Measurements from ENCODE around the gene RIMBP3C. TPM values are rescaled to one million over a fixed set of nuclear protein-coding genes. Genes with fewer than 3 reads are reported as not detected.
A peak's percentile ranks its signal among the peaks of the same experiment; 100 is the strongest.

RIMBP3C gene
- total and polyA plus RNA-seq, 2 of the 8 experiments (the other 6 are each of a cell fraction or from before 2014, with no cell fraction given), result 0.08 TPM; not detected in 1

GRCh38 chr22:21582801-21583740 is 31.8 kb upstream of the RIMBP3C start:
- Histone ChIP-seq H2BK12ac (ENCODE audit: low read depth, low read length) (no peak overlapping the region), H3K56ac (replicated peaks; ENCODE audit: insufficient read length, low read depth, low read length) (no peak overlapping the region), H3K27ac (ENCODE audit: low read depth, low read length) (no peak overlapping the region), H3K9ac (replicated peaks in 1 of 4; ENCODE audit: extremely low read depth in 1 of 4, low read depth in 3 of 4, low read length in 3 of 4) (no peak overlapping the region), H4K91ac (replicated peaks; ENCODE audit: insufficient read length, low read length) (no peak overlapping the region), H3K36me3 (ENCODE audit: control insufficient read depth in 2 of 4, insufficient read depth in 4 of 4, low read length in 3 of 4) (peaks cover 0 to 4% (median 0%) of the 10 kb centered on the region in 4 experiments; a peak in 2 of 8 replicates), H2AK5ac (ENCODE audit: low read depth, low read length) (no peak overlapping the region), H3K9me3 (ENCODE audit: insufficient read depth in 2 of 2, low read depth in 1 of 2, low read length in 1 of 2) (no peaks in the 10 kb centered on the region), H3K18ac (ENCODE audit: extremely low read depth, low read length) (no peak overlapping the region), H2BK120ac (replicated peaks; ENCODE audit: low read depth, low read length) (no peak overlapping the region), H3K4me3 (ENCODE audit: extremely low read depth in 1 of 4, insufficient read depth in 2 of 4, low read depth in 3 of 4, low read length in 4 of 4) (no peak overlapping the region), H2BK5ac (ENCODE audit: low read depth, low read length) (no peak overlapping the region; the same call in 1 of the 2 replicates), H3K23me2 (ENCODE audit: low read depth, low read length) (no peaks in the 10 kb centered on the region), H3K4ac (replicated peaks; ENCODE audit: insufficient read length, low read depth, low read length) (no peak overlapping the region), H3K79me1 (ENCODE audit: low read depth, low read length) (peaks cover 7% of the 10 kb centered on the region), H3K23ac (ENCODE audit: insufficient read length) (no peak overlapping the region), H2BK20ac (ENCODE audit: low read length) (no peak overlapping the region), H3K14ac (ENCODE audit: insufficient read length) (no peak overlapping the region), H4K20me1 (replicated peaks in 1 of 2; ENCODE audit: control insufficient read depth in 1 of 2, insufficient read depth in 2 of 2, low read length in 2 of 2) (peaks cover 35 to 39% of the 10 kb centered on the region in 2 experiments), H2AFZ (ENCODE audit: low read length) (no peak overlapping the region), H3K79me2 (ENCODE audit: control insufficient read depth in 1 of 2, insufficient read depth in 2 of 2, low read length in 2 of 2) (peaks cover 41 to 95% of the 10 kb centered on the region in 2 experiments), H2BK15ac (ENCODE audit: low read length) (no peak overlapping the region), H4K8ac (ENCODE audit: extremely low read depth, insufficient read depth, low read length) (peak overlapping the region; percentile 62; the same call in 1 of the 2 replicates), H3K27me3 (replicated peaks in 1 of 4; ENCODE audit: control insufficient read depth in 3 of 4, extremely low read depth in 1 of 4, insufficient read depth in 3 of 4, low read length in 3 of 4) (no peaks in the 10 kb centered on the region), H3K4me2 (ENCODE audit: insufficient read depth in 1 of 2, low read depth in 2 of 2, low read length in 2 of 2) (no peak overlapping the region), H4K5ac (ENCODE audit: insufficient read length, low read depth, low read length) (no peak overlapping the region), H3K4me1 (replicated peaks in 1 of 4; ENCODE audit: control insufficient read depth in 3 of 4, insufficient read depth in 4 of 4, low read length in 3 of 4) (no peaks in the 10 kb centered on the region)
- TF ChIP-seq CBX8 (IDR thresholded peaks at IDR 0.05; ENCODE audit: borderline replicate concordance, low read depth, low read length) (no peak), NRF1 (IDR thresholded peaks at IDR 0.05; ENCODE audit: low read depth, low read length) (no peak), ZNF274 (IDR thresholded peaks at IDR 0.05; ENCODE audit: borderline replicate concordance, extremely low read depth, low read length) (no peak), SP1 (IDR thresholded peaks at IDR 0.05; ENCODE audit: low read depth, low read length) (no peak), TAF7 (optimal IDR thresholded peaks at IDR 0.05; ENCODE audit: borderline replicate concordance, low read depth, low read length) (no peak), SIRT6 (IDR thresholded peaks at IDR 0.05; ENCODE audit: low read length) (no peak), ASH2L (IDR thresholded peaks at IDR 0.05; ENCODE audit: low read length) (no peak)
- CTCF ChIA-PET (ENCODE audit: partially characterized antibody), result interaction anchor here (0.9 to 1.6 kb wide), 4 partner anchors 10 to 39 kb away, joined by 3 to 5 read pairs (median 4); no protein-coding TSS in a partner anchor
- FAIRE-seq (no peak), DNase-seq (ENCODE audit: low read depth in 1 of 2, low spot score in 2 of 2) (no peak)
- POLR2A ChIA-PET (ENCODE audit: partially characterized antibody), result interaction anchor here (1.4 to 1.7 kb wide), 2 partner anchors 10 to 45 kb away, joined by 4 to 9 read pairs; no protein-coding TSS in a partner anchor
- 91% methylated on average over 10 of the region's 10 CpGs; no CpG with 5 or more reads in 1 of the 2 experiments for WGBS, 2 experiments (ENCODE audit: extremely low coverage in 1 of 2, insufficient coverage in 1 of 2, insufficient read length in 1 of 2, insufficient replicate concordance in 2 of 2, low coverage in 1 of 2, low lambda C conversion rate in 2 of 2, missing lambda C conversion rate in 1 of 2)
